Measurements from ENCODE around the gene VPS26C.

Gene VPS26C

GRCh38 chr21:37272897-37273296, 5.8 kb upstream of the VPS26C start:
- in situ Hi-C loops (cut with HindIII; ENCODE audit: low sequenced_read_pairs): no loop called here
- no peak overlapping the region for H3K4me3 ChIP-seq (ENCODE audit: low read depth, low read length)
- no peak for DNase-seq (ENCODE audit: low read depth, low spot score)
- no peak for TF ChIP-seq CTCF (IDR thresholded peaks at IDR 0.05; ENCODE audit: low read depth, low read length)

GRCh38 chr21:37270576-37271365, 3.6 kb upstream of the VPS26C start:
- H3K4me3 ChIP-seq (ENCODE audit: low read depth, low read length): no peak overlapping the region
- TF ChIP-seq CTCF (IDR thresholded peaks at IDR 0.05; ENCODE audit: low read depth, low read length): no peak
- in situ Hi-C loops (cut with HindIII; ENCODE audit: low sequenced_read_pairs): no loop called here
- no peak for DNase-seq (ENCODE audit: low read depth, low spot score)

DNA sequence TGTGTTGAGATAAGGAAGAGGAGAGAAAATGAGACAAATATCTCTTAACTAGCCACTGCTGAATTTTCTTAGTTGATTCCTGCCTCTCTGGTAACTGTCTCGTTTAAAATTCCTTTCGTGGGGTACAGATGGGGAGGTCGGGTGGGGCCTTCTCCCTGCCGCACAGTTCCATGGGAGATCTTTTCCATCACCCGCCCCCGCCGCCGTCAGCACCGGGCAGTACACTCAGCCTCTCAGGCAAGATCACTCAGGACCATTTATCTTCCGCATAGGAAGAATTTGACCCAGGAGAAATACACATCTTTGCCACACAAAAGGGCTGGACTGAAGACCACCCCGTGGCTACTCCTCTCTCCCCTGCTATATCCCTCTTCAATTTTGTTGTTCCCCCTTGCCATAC, 2.3 kb upstream of the VPS26C start:
- in situ Hi-C loops (cut with HindIII; ENCODE audit: low sequenced_read_pairs): no loop called here
- TF ChIP-seq CTCF (IDR thresholded peaks at IDR 0.05; ENCODE audit: low read depth, low read length): no peak
- no peak overlapping the region for H3K4me3 ChIP-seq (ENCODE audit: low read depth, low read length)
- DNase-seq (ENCODE audit: low read depth, low spot score): no peak

- DNase-seq (ENCODE audit: low read depth, low spot score): no peak
- in situ Hi-C loops (cut with HindIII; ENCODE audit: low sequenced_read_pairs): no loop called here
- TF ChIP-seq CTCF (IDR thresholded peaks at IDR 0.05; ENCODE audit: low read depth, low read length): no peak
- H3K4me3 ChIP-seq (ENCODE audit: low read depth, low read length): peak overlapping the region; percentile 60
Measured at GRCh38 chr21:37268186-37268503, 1.0 kb upstream of the VPS26C start.

- peak; percentile 36 for DNase-seq (ENCODE audit: low read depth, low spot score)
- in situ Hi-C loops (cut with HindIII; ENCODE audit: low sequenced_read_pairs): no loop called here
- H3K4me3 ChIP-seq (ENCODE audit: low read depth, low read length): peak overlapping the region; percentile 60
- no peak for TF ChIP-seq CTCF (IDR thresholded peaks at IDR 0.05; ENCODE audit: low read depth, low read length)
Measured at GRCh38 chr21:37266515-37267221, 466 bp downstream of the VPS26C start.

GRCh38 chr21:37264808-37265207, 2.3 kb downstream of the VPS26C start:
- in situ Hi-C loops (cut with HindIII; ENCODE audit: low sequenced_read_pairs): no loop called here
- H3K4me3 ChIP-seq (ENCODE audit: low read depth, low read length): no peak overlapping the region
- TF ChIP-seq CTCF (IDR thresholded peaks at IDR 0.05; ENCODE audit: low read depth, low read length): no peak
- no peak for DNase-seq (ENCODE audit: low read depth, low spot score)
